Ovary (tissue), 9 donors: ENCODE measurements around the gene BCAT1. TPM values are rescaled to one million over a fixed set of nuclear protein-coding genes. Genes with fewer than 3 reads are reported as not detected.

Source experiments
- DNase-seq, 5 donors: peaks; one replicate each; pipeline ENCODE4 v3.0.0-alpha.2; 2019 to 2020
- H3K27ac ChIP-seq, 2 donors: fragments of 200-600 bp; one replicate each; pipeline versions ENCODE4 v1.5.1 to v1.8.0; 2019 to 2022
- H3K27me3 ChIP-seq: fragments of 200-600 bp; one replicate; pipeline ENCODE4 v1.8.0; 2022
- H3K36me3 ChIP-seq: fragments of 200-600 bp; sonication (generic); one replicate; pipeline ENCODE4 v1.5.1; 2019
- H3K4me1 ChIP-seq: one replicate; pipeline ENCODE4 v1.8.1; 2013; ENCODE audit warnings: mild to moderate bottlenecking, moderate library complexity; ENCODE audit not compliant: insufficient read depth
- H3K4me3 ChIP-seq: fragments of 200-600 bp; sonication (generic); one replicate; pipeline ENCODE4 v1.5.1; 2017
- H3K9me3 ChIP-seq, 2 donors: fragments of 200-600 bp in 1 of 2; sonication (generic) in 1 of 2; one replicate each; pipeline versions ENCODE4 v1.5.1 to v1.8.1; 2013 to 2019; ENCODE audit warnings: mild to moderate bottlenecking in 1 of 2, moderate library complexity in 1 of 2
- CTCF ChIP-seq, 3 donors: fragments of 450-650 bp in 2 of 3; fragments of 200-600 bp in 1 of 3; IDR thresholded peaks; one replicate each; pipeline versions ENCODE4 v1.5.1 to v1.8.0; 2016 to 2022; ENCODE audit warnings: antibody characterized with exemption in 3 of 3, mild to moderate bottlenecking in 1 of 3
- EP300 ChIP-seq: sonication (generic); formaldehyde crosslinking; IDR thresholded peaks from one replicate; pipeline ENCODE4 v1.6.1; 2017; ENCODE audit warnings: antibody characterized with exemption
- POLR2A ChIP-seq: fragments of 450-650 bp; IDR thresholded peaks from one replicate; pipeline ENCODE4 v1.6.1; 2017; ENCODE audit warnings: antibody characterized with exemption, mild to moderate bottlenecking, moderate library complexity
- WGBS, 3 donors: extraction: QIAGEN DNeasy Blood & Tissue Kit in 1 of 3; methylation state at CpG; one replicate each; pipeline versions ENCODE4 v1.1.5 to v1.1.7; 2013 to 2017; 5-methylcytosine and 5-hydroxymethylcytosine counted together
- intact Hi-C, 4 donors: fragments of 100-400 bp; cut with DNase I; formaldehyde crosslinking; loops; one replicate each; pipeline versions ENCODE4 v1.11.0 to v1.15.1; 2022 to 2023
- polyA plus RNA-seq, 2 donors: library from polyadenylated mRNA; stranded (reverse); fragments of 200-250 nt in 1 of 2; fragments of 350-450 nt in 1 of 2; fragmentation: Illumina TruSeq in 1 of 2; extraction: RNeasy Lipid Tissue Mini Kit (QIAGEN cat#74804) in 1 of 2; gene quantifications; one replicate each; pipeline ENCODE4 v1.2.3, GENCODE V29; 2013 to 2014
- total RNA-seq, 7 donors: library from RNA; depleted of rRNA in 2 of 7; stranded (reverse); fragments of >200 nt in 2 of 7; fragmentation: NEBNext Ultra II Directional in 3 of 7; extraction: Animal tissue kit (Norgen Biotek cat#: 25700) in 3 of 7; gene quantifications; one replicate each; pipeline versions ENCODE4 v1.1.0 to v1.2.4, GENCODE V29; 2016 to 2023
- donor health status: DM: no; HTN: no; CAD: no; lungs with moderate emphysema.
- donor health status: DM: no; HTN: no; CAD: no.
- donor health status: Bipolar disorder and iron deficiency.
- donor health status: DM: yes; HTN: yes; CAD: no.
- donor health status: DM: no; HTN: no; CAD: no.
- donor health status: DM: yes; HTN: yes; CAD: no.

The BCAT1 gene
- total and polyA plus RNA-seq, 9 donors: 12.0 to 106 (median 31.7) TPM

DNA sequence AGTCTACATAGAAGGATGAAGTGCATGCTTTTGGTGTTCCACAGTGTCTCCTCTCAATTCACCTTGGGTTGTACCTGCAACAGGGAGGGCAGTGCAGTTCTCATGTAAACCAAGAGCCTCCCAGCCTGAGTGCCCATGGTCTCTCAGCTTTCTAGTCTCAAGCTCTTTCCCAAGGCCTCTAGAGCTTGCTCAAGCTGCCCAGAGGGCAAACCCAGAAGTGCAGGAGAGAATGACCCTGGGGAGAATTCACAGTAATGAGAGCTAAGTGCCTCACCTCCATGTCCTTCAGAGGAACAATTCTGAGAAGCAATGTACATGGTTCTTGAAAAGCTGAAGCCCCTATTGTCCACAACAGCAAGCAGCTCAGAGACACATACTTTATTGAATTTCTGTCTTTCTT, 180.5 kb downstream of the BCAT1 start:
- H3K9me3 ChIP-seq: no peaks in the 10 kb centered on the region
- H3K4me1 ChIP-seq: no peaks in the 10 kb centered on the region
- no peak overlapping the region for H3K27ac ChIP-seq
- DNase-seq: no peak
- TF ChIP-seq CTCF (IDR thresholded peaks at IDR 0.05) (no peak), POLR2A (no peak), EP300 (no peak)
- H3K27me3 ChIP-seq: no peaks in the 10 kb centered on the region
- no peak overlapping the region for H3K4me3 ChIP-seq
- intact Hi-C loops: no loop called here
- no peaks in the 10 kb centered on the region for H3K36me3 ChIP-seq

GRCh38 chr12:24767016-24767415, 181.9 kb downstream of the BCAT1 start:
- Histone ChIP-seq H3K4me3 (no peak overlapping the region), H3K27ac (no peak overlapping the region), H3K9me3 (no peaks in the 10 kb centered on the region)

DNA sequence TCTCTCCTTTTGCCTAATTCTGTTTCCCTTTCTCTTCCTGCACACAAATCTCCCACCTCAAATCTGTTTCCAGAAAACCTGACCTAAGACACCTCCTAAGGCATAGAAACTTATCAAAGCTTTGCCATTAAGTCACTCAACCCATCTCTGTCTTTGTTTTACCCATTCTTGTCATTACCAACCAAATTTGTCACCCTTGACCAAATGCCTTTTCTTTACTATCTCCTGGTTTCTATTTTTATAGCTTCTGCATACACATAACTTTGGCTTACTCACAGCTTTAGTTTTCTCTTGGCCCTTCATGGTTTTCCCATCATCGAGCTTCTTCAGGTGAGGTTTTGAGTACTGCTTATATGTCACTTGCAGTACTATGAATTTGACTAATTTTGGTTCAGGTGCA, 184.2 kb downstream of the BCAT1 start:
- WGBS, 3 donors: 100% methylated on average over 1 of the region's 1 CpG
- intact Hi-C loops: no loop called here
- H3K4me3 ChIP-seq: no peak overlapping the region
- no peak overlapping the region for H3K27ac ChIP-seq
- no peak for TF ChIP-seq EP300
- TF ChIP-seq POLR2A: no peak
- no peak for TF ChIP-seq CTCF (IDR thresholded peaks at IDR 0.05)
- no peaks in the 10 kb centered on the region for H3K4me1 ChIP-seq
- no peaks in the 10 kb centered on the region for H3K9me3 ChIP-seq
- no peaks in the 10 kb centered on the region for H3K36me3 ChIP-seq
- DNase-seq: no peak
- H3K27me3 ChIP-seq: no peaks in the 10 kb centered on the region

More at GRCh38 chr12:24767016-24767415, 181.9 kb downstream of the BCAT1 start:
- DNase-seq: no peak
- WGBS, 3 donors: 86 to 97% (median 88%) methylated on average over 1 of the region's 1 CpG
- H3K27me3 ChIP-seq: no peaks in the 10 kb centered on the region
- intact Hi-C loops: no loop called here
- H3K4me1 ChIP-seq: no peaks in the 10 kb centered on the region
- H3K36me3 ChIP-seq: no peaks in the 10 kb centered on the region
- TF ChIP-seq EP300: no peak
- TF ChIP-seq POLR2A: no peak
- TF ChIP-seq CTCF (IDR thresholded peaks at IDR 0.05): no peak

DNA sequence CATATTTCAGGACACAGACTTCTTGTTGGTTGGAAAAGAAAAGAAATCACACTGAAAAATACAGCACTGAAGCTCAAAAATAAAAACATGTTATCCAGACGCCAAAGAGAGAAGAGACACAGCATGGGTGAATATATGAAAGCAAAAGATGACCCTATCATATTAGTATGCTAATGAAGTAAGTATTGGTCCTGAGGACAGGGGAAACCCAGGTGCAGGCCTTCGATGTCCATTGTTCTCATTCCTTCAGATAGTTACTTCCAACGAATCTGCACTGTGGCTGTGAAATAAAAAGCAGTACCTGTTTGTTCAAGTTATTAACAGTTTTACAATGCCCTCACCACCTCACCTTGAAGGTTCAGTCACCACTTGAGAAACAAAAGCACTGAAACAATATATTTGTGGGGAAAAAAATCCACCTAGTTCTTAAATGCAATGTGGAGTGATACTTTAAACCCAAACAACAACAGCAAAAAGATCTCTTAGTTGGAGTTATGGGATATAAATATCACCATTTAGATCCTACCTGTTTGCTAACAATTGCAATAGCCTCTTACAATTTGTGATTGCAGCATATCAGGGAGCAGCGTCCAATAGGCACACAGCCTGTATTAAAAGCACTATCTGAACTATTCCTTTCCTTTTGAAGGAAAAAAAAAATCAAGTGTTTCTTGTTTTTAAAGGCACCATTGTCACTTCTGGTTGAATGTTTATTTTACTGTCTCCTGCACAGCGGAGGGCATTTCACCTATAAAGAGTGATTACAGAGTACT, 188.1 kb downstream of the BCAT1 start:
- Histone ChIP-seq H3K36me3 (no peaks in the 10 kb centered on the region), H3K4me3 (no peak overlapping the region), H3K27ac (no peak overlapping the region), H3K4me1 (no peaks in the 10 kb centered on the region), H3K9me3 (no peaks in the 10 kb centered on the region), H3K27me3 (no peaks in the 10 kb centered on the region)
- intact Hi-C loops: no loop called here
- TF ChIP-seq EP300 (no peak), CTCF (IDR thresholded peaks at IDR 0.05) (no peak)
- no peak for DNase-seq
- 69 to 75% (median 70%) methylated on average over 5 of the region's 5 CpGs for WGBS, 3 donors
